GM18873 (cell line): ENCODE results near the gene GARIN5B.

Experiments used
- ATAC-seq: cut with Tn5 transposase; IDR thresholded peaks from one replicate; pipeline ENCODE4 v1.9.1; 2021; ENCODE audit warnings: mild to moderate bottlenecking, moderate library complexity, moderate number of reproducible peaks; ENCODE audit not compliant: unreplicated experiment, low FRiP score

GARIN5B gene

GRCh38 chr19:55304980-55305379 is 58.1 kb downstream of the GARIN5B start:
- ATAC-seq = no peak
